Stimulated activated CD8-positive, alpha-beta memory T cell treated with anti-CD3 and anti-CD28 coated beads, Interleukin-12 subunit alpha, Interleukin-12 subunit beta, amount 100 ng/mL, for 1 hour (primary cell): Measurements from ENCODE around the gene SAE1.

Experiments
- DNase-seq: peaks from one replicate; pipeline ENCODE4 v3.0.0-alpha.2; 2020; ENCODE audit warnings: low read depth

SAE1 gene

GRCh38 chr19:47106821-47107201, 23.8 kb upstream of the SAE1 start:
- no peak for DNase-seq

- DNase-seq, result no peak
Observed at GRCh38 chr19:47107202-47107952, 23.3 kb upstream of the SAE1 start.

GRCh38 chr19:47107953-47108746, 22.5 kb upstream of the SAE1 start:
- DNase-seq, result no peak

- no peak for DNase-seq
Observed at GRCh38 chr19:47109177-47109540, 21.5 kb upstream of the SAE1 start.

- DNase-seq, result no peak
Observed at GRCh38 chr19:47109541-47110375, 20.9 kb upstream of the SAE1 start.

- DNase-seq, result no peak
Observed at GRCh38 chr19:47110521-47111005, 20.1 kb upstream of the SAE1 start.

GRCh38 chr19:47111006-47111621, 19.5 kb upstream of the SAE1 start:
- DNase-seq, result no peak

- DNase-seq, result no peak
Observed at GRCh38 chr19:47111682-47112165, 18.9 kb upstream of the SAE1 start.

GRCh38 chr19:47112166-47112996, 18.3 kb upstream of the SAE1 start:
- peak; percentile 81 for DNase-seq

- peak; percentile 97 for DNase-seq
Observed at GRCh38 chr19:47112997-47113849, 17.4 kb upstream of the SAE1 start, which contains the start of gene ZC3H4. ZC3H4 (minus strand) TSS chr19:47113776; CDS start chr19:47112584, 1,192 bp downstream.

GRCh38 chr19:47113850-47114651, 16.6 kb upstream of the SAE1 start:
- no peak for DNase-seq

- no peak for DNase-seq
Observed at GRCh38 chr19:47120470-47121067, 10.1 kb upstream of the SAE1 start.

GRCh38 chr19:47122359-47123335, 8.0 kb upstream of the SAE1 start:
- DNase-seq, result no peak

- no peak for DNase-seq
Observed at GRCh38 chr19:47123406-47123805, 7.2 kb upstream of the SAE1 start.

- DNase-seq, result no peak
Observed at GRCh38 chr19:47124937-47125668, 5.5 kb upstream of the SAE1 start.

GRCh38 chr19:47125669-47125938, 5.0 kb upstream of the SAE1 start:
- no peak for DNase-seq

- no peak for DNase-seq
Observed at GRCh38 chr19:47129579-47129978, 1.1 kb upstream of the SAE1 start.
